Testis (tissue), 3 donors: ENCODE data around the gene VRK2. TPM values are rescaled to one million over a fixed set of nuclear protein-coding genes. Genes with fewer than 3 reads are reported as not detected.

Experiments used
- DNase-seq: peaks from one replicate; pipeline ENCODE4 v3.0.0-alpha.2; 2019
- H3K27ac ChIP-seq, 2 donors: fragments of 200-600 bp; sonication (generic); one replicate each; pipeline ENCODE4 v1.5.1; 2019
- H3K27me3 ChIP-seq: fragments of 200-600 bp; sonication (generic); one replicate; pipeline ENCODE4 v1.5.1; 2019
- H3K36me3 ChIP-seq: fragments of 200-600 bp; sonication (generic); one replicate; pipeline ENCODE4 v1.5.1; 2017; ENCODE audit warnings: low read depth; ENCODE audit errors: missing control alignments
- H3K4me1 ChIP-seq: fragments of 200-600 bp; sonication (generic); one replicate; pipeline ENCODE4 v1.5.1; 2019
- H3K4me3 ChIP-seq, 2 donors: fragments of 200-600 bp; sonication (generic); one replicate each; pipeline ENCODE4 v1.5.1; 2017 to 2019
- H3K9me3 ChIP-seq: fragments of 200-600 bp; sonication (generic); one replicate; pipeline ENCODE4 v1.5.1; 2017
- POLR2A ChIP-seq: fragments of 450-650 bp; IDR thresholded peaks from one replicate; pipeline ENCODE4 v1.6.1; 2017; ENCODE audit warnings: antibody characterized with exemption, mild to moderate bottlenecking, moderate library complexity
- WGBS, 2 donors: methylation state at CpG; one replicate each; pipeline ENCODE4 v1.1.5; 2018; 5-methylcytosine and 5-hydroxymethylcytosine counted together
- intact Hi-C: fragments of 100-400 bp; cut with DNase I; formaldehyde crosslinking; loops from one replicate; pipeline ENCODE4 v1.15.1; 2023; ENCODE audit warnings: low total_unique reads
- polyA plus RNA-seq: library from polyadenylated mRNA; stranded (reverse); fragments of 350-450 nt; fragmentation: Illumina TruSeq; extraction: RNeasy Lipid Tissue Mini Kit (QIAGEN cat#74804); gene quantifications from one replicate; pipeline ENCODE4 v1.2.3, GENCODE V29; 2014; ENCODE audit warnings: low read depth, low replicate concordance; ENCODE audit not compliant: insufficient read depth
- total RNA-seq, 2 donors: library from RNA; depleted of rRNA; stranded (reverse); fragments of >200 nt; gene quantifications; one replicate each; pipeline ENCODE4 v1.2.3, GENCODE V29; 2016
- TF ChIP-seq, protein P1 (sequence below), 3 experiments: fragments of 450-650 bp in 2 of 3; fragments of 200-600 bp in 1 of 3; sonication (generic) in 1 of 3; IDR thresholded peaks; one replicate each; pipeline ENCODE4 v1.5.1; 2016 to 2019; ENCODE audit warnings: antibody characterized with exemption in 3 of 3, mild to moderate bottlenecking in 2 of 3, moderate library complexity in 1 of 3

Gene VRK2
- total and polyA plus RNA-seq, 3 donors from 2014 or later = 16.6 to 18.5 (median 16.7) TPM

- Histone ChIP-seq H3K27ac (no peak overlapping the region), H3K4me1 (no peaks in the 10 kb centered on the region), H3K27me3 (no peaks in the 10 kb centered on the region), H3K4me3 (no peak overlapping the region), H3K9me3 (no peaks in the 10 kb centered on the region), H3K36me3 (no peaks in the 10 kb centered on the region)
- DNase-seq = no peak
- WGBS, 2 donors = 40 to 68% methylated on average over 1 of the region's 1 CpG
- intact Hi-C loops = no loop called here
- TF ChIP-seq POLR2A = no peak
- TF ChIP-seq, protein P1, sequence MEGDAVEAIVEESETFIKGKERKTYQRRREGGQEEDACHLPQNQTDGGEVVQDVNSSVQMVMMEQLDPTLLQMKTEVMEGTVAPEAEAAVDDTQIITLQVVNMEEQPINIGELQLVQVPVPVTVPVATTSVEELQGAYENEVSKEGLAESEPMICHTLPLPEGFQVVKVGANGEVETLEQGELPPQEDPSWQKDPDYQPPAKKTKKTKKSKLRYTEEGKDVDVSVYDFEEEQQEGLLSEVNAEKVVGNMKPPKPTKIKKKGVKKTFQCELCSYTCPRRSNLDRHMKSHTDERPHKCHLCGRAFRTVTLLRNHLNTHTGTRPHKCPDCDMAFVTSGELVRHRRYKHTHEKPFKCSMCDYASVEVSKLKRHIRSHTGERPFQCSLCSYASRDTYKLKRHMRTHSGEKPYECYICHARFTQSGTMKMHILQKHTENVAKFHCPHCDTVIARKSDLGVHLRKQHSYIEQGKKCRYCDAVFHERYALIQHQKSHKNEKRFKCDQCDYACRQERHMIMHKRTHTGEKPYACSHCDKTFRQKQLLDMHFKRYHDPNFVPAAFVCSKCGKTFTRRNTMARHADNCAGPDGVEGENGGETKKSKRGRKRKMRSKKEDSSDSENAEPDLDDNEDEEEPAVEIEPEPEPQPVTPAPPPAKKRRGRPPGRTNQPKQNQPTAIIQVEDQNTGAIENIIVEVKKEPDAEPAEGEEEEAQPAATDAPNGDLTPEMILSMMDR (IDR thresholded peaks at IDR 0.05) = no peak
Measured at GRCh38 chr2:58019229-58019628, 27.4 kb upstream of the VRK2 start.

DNA sequence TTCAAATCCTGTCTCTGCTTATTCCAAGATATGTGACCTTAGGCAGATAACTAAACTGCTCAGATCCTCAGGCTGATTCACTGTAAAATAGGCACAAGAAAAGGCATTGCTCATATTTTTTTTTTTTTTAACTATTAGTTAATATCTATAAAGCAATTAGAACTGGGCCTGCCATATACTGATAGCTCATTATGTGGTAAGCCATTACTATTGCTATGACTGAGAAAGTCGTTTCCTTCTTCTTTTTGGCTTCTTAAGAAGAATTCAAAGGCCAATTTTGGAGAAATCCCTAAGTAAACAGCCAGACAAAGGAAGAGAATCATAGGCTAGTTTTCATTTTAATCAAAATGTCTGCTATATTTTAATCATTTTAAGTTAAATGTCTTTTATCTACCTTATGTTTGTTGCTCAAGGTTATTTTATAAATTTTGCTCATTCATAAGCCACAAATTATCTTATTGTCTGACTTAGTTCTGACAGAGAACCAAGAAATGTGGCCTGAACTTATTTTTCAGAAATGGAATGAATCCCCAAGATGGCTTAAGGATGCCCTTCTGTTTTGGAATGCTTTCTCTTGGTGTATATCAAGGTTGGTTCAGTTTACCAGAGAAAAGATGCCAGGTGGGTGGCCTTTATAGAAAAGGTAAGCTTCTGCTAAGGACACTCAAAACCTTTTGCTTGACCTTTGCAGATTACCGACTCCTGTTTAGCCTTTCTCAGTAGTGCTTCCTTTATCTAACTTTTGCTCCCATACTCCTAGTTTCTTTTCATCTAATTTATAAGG lies 21.3 kb upstream of the VRK2 start:
- DNase-seq = no peak
- WGBS, 2 donors = 83 to 86% methylated on average over 2 of the region's 2 CpGs
- Histone ChIP-seq H3K4me1 (no peaks in the 10 kb centered on the region), H3K4me3 (no peak overlapping the region), H3K27me3 (no peaks in the 10 kb centered on the region), H3K27ac (no peak overlapping the region), H3K9me3 (no peaks in the 10 kb centered on the region), H3K36me3 (no peaks in the 10 kb centered on the region)
- intact Hi-C loops = no loop called here
- TF ChIP-seq, protein P1 (IDR thresholded peaks at IDR 0.05) = no peak
- no peak for TF ChIP-seq POLR2A

- Histone ChIP-seq H3K36me3 (no peaks in the 10 kb centered on the region), H3K4me1 (no peaks in the 10 kb centered on the region), H3K27ac (no peak overlapping the region), H3K4me3 (no peak overlapping the region), H3K9me3 (no peaks in the 10 kb centered on the region), H3K27me3 (no peaks in the 10 kb centered on the region)
- no peak for DNase-seq
- TF ChIP-seq, protein P1 (IDR thresholded peaks at IDR 0.05) = no peak
- TF ChIP-seq POLR2A = no peak
- intact Hi-C loops = no loop called here
Measured at GRCh38 chr2:58027029-58027428, 19.6 kb upstream of the VRK2 start.

- Histone ChIP-seq H3K4me1 (no peaks in the 10 kb centered on the region), H3K9me3 (no peaks in the 10 kb centered on the region), H3K27ac (no peak overlapping the region), H3K36me3 (no peaks in the 10 kb centered on the region), H3K4me3 (no peak overlapping the region), H3K27me3 (no peaks in the 10 kb centered on the region)
- intact Hi-C loops = no loop called here
- DNase-seq = no peak
- no peak for TF ChIP-seq POLR2A
- TF ChIP-seq, protein P1 (IDR thresholded peaks at IDR 0.05) = no peak
- 88 to 100% methylated on average over 1 of the region's 1 CpG for WGBS, 2 donors
Measured at GRCh38 chr2:58030771-58031170, 15.8 kb upstream of the VRK2 start.
